Spleen (tissue), 7 donors: Measurements from ENCODE around the gene ABCG2.

ENCODE experiments used
- CTCF ChIP-seq, 11 experiments: fragments of 200-600 bp in 7 of 11; fragments of 450-650 bp in 4 of 11; sonication (generic) in 4 of 11; IDR thresholded peaks in 8 of 11; conservative IDR thresholded peaks in 3 of 11; 1 replicate in 7 of 11; 2 replicates in 4 of 11; pipeline versions ENCODE4 v1.4.0 to v1.8.0; 2016 to 2021; ENCODE audit warnings: antibody characterized with exemption in 11 of 11, inconsistent platforms in 4 of 11, mild to moderate bottlenecking in 1 of 11
- POLR2A ChIP-seq, 3 donors: fragments of 450-650 bp; IDR thresholded peaks; one replicate each; pipeline ENCODE4 v1.5.1; 2017; ENCODE audit warnings: antibody characterized with exemption in 3 of 3, mild to moderate bottlenecking in 1 of 3
- donor health status: DM: no; HTN: no; CAD: no; lungs with moderate emphysema.
- donor health status: DM: no; HTN: no; CAD: no.
- donor health status: DM: no; HTN: no; CAD: no.

DNA sequence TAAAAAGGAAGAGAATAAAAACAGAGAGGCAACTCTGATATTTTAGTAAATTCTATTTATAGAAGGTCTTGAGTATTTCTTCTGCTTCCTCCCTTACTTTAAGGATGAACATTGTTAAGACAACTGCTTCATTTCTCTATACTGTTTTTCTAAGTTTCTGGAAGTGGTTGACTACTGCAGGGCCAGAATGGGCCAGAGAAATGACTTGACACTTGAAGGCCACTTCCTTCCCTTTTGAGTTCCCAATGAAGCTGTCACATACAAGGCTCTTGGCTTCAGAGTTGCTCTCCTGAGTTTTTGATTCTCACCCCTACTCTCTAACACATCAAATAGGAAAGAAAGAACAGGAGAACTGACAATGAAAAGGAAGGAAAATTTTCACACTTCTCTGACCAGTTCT is 113.4 kb downstream of the ABCG2 start:
- TF ChIP-seq POLR2A (IDR thresholded peaks at IDR 0.05) (no peak), CTCF (IDR thresholded peaks at IDR 0.05 in 8 of 11, conservative IDR thresholded peaks at IDR 0.05 in 3 of 11) (no peak)
